ENCODE measurements around the gene ARHGAP45. TPM values are rescaled to one million over a fixed set of nuclear protein-coding genes. Genes with fewer than 3 reads are reported as not detected.

Gene ARHGAP45
- total RNA-seq, 1 experiment from 2014 or later = 45.3 TPM

DNA sequence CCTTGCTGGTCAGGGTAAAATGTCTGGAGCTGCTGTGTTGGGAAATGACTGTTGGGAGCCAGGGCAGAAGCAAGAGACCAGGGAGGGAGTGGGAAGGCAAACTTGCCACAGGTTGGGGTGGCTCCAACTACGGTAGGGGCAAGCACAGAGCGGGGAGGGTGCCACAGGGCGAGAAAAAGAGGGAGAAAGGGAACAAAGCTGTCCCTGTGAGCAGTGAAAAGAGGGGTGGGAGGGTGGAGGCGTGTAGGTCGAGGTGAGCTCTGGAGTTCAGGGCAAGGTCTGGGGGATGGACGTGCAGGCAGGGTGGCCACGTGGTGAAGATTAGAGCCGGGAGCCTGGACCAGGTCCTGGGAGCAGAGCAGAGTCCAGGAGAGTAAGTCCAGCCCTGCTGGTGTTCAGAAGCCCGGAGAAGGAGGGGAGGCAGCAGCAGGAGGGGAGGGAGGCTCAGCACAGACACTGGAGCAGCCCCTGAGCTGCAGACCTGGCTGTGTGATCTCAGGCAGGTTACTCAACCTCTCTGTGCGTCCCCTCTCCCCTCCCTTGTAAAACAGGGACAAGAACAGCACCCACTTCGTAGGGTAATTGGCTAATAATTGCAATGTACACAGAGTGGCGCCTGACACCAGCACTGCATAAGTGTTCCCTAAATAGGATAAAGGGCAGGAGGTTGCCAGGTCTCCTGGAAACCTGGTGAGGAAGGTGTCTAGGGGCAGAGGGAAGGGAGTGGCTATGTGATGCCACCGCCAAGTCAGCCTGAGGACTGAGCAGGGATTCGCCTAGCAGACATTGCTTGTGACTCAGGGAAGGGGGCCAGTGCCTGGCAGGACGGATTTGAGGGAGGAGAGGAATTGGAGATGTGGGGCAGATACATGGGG, 31.4 kb downstream of the ARHGAP45 start:
- peaks cover 48% of the 10 kb centered on the region for H3K4me1 ChIP-seq (ENCODE audit: insufficient read depth, low read length)
- H4K20me1 ChIP-seq (ENCODE audit: low read length) = peaks cover 10% of the 10 kb centered on the region; the same call in 1 of the 2 replicates
- peak overlapping the region; percentile 93 for H3K27ac ChIP-seq (ENCODE audit: low read length)
- H3K27me3 ChIP-seq (ENCODE audit: low read length) = no peaks in the 10 kb centered on the region
- H3K9ac ChIP-seq (ENCODE audit: low read length) = peak overlapping the region; percentile 62; the same call in 1 of the 2 replicates
- peaks cover 4% of the 10 kb centered on the region for H3F3A ChIP-seq (ENCODE audit: low read length, unreplicated experiment)
- DNase-seq = peak; percentile 85
- no TSS peak for BruUV-seq (replicated peaks)
- no peak overlapping the region for H3K4me3 ChIP-seq (ENCODE audit: low read length)
- ATAC-seq = peak; percentile 39
- no peaks in the 10 kb centered on the region for H3K9me2 ChIP-seq (replicated peaks; ENCODE audit: low read length)
- TF ChIP-seq EZH2 (IDR thresholded peaks at IDR 0.05; ENCODE audit: low read length, unreplicated experiment) (no peak), EZH2phosphoT487 (IDR thresholded peaks at IDR 0.05; ENCODE audit: borderline replicate concordance, low read length) (no peak)
- TF ChIP-seq, protein P1, sequence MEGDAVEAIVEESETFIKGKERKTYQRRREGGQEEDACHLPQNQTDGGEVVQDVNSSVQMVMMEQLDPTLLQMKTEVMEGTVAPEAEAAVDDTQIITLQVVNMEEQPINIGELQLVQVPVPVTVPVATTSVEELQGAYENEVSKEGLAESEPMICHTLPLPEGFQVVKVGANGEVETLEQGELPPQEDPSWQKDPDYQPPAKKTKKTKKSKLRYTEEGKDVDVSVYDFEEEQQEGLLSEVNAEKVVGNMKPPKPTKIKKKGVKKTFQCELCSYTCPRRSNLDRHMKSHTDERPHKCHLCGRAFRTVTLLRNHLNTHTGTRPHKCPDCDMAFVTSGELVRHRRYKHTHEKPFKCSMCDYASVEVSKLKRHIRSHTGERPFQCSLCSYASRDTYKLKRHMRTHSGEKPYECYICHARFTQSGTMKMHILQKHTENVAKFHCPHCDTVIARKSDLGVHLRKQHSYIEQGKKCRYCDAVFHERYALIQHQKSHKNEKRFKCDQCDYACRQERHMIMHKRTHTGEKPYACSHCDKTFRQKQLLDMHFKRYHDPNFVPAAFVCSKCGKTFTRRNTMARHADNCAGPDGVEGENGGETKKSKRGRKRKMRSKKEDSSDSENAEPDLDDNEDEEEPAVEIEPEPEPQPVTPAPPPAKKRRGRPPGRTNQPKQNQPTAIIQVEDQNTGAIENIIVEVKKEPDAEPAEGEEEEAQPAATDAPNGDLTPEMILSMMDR (conservative IDR thresholded peaks at IDR 0.05; ENCODE audit: low read depth, low read length) = no peak
- CTCF ChIA-PET = interaction anchor here (0.7 kb wide), 1 partner anchor 100 kb away, joined by 3 read pairs; no protein-coding TSS in a partner anchor
- H3K4me2 ChIP-seq (ENCODE audit: low read length) = peak overlapping the region; percentile 73
- H3K36me3 ChIP-seq (ENCODE audit: low read depth, low read length) = no peaks in the 10 kb centered on the region
- no peaks in the 10 kb centered on the region for H3K9me3 ChIP-seq (ENCODE audit: low read length)
- intact Hi-C loops (cut with micrococcal nuclease) = no loop called here
- POLR2A ChIA-PET (ENCODE audit: unreplicated experiment) = no interaction called here
- H3K79me2 ChIP-seq (ENCODE audit: low read length) = peaks cover 18% of the 10 kb centered on the region
- 0 out of 2 replicates have a peak overlapping the region, but pooled peaks have one; percentile 12 for H2AFZ ChIP-seq (ENCODE audit: low read length)

GRCh38 chr19:1101337-1101698, 34.4 kb downstream of the ARHGAP45 start:
- H3F3A ChIP-seq (ENCODE audit: low read length, unreplicated experiment) = peaks cover 4% of the 10 kb centered on the region
- no peaks in the 10 kb centered on the region for H3K36me3 ChIP-seq (ENCODE audit: low read depth, low read length)
- ChIA-PET CTCF (no interaction called here), POLR2A (ENCODE audit: unreplicated experiment) (no interaction called here)
- H3K27ac ChIP-seq (ENCODE audit: low read length) = peak overlapping the region; percentile 94
- peaks cover 41% of the 10 kb centered on the region for H3K4me1 ChIP-seq (ENCODE audit: insufficient read depth, low read length)
- no peaks in the 10 kb centered on the region for H3K9me3 ChIP-seq (ENCODE audit: low read length)
- no TSS peak for BruUV-seq (replicated peaks)
- peaks cover 6% of the 10 kb centered on the region; the same call in 1 of the 2 replicates for H3K79me2 ChIP-seq (ENCODE audit: low read length)
- no peaks in the 10 kb centered on the region for H3K27me3 ChIP-seq (ENCODE audit: low read length)
- H3K9ac ChIP-seq (ENCODE audit: low read length) = no peak overlapping the region
- intact Hi-C loops (cut with micrococcal nuclease) = loop anchor here (5.0 to 10.0 kb wide), 3 partner anchors 34 to 74 kb away; partner anchors contain the start of genes ARHGAP45, CNN2 and SBNO2
- no peak overlapping the region for H2AFZ ChIP-seq (ENCODE audit: low read length)
- no peak for DNase-seq
- TF ChIP-seq, protein P1 (conservative IDR thresholded peaks at IDR 0.05; ENCODE audit: low read depth, low read length) = no peak
- no peak for TF ChIP-seq EZH2phosphoT487 (IDR thresholded peaks at IDR 0.05; ENCODE audit: borderline replicate concordance, low read length)
- no peak for TF ChIP-seq EZH2 (IDR thresholded peaks at IDR 0.05; ENCODE audit: low read length, unreplicated experiment)
- H3K4me2 ChIP-seq (ENCODE audit: low read length) = peak overlapping the region; percentile 62
- no peak for ATAC-seq
- no peaks in the 10 kb centered on the region for H3K9me2 ChIP-seq (replicated peaks; ENCODE audit: low read length)
- no peaks in the 10 kb centered on the region for H4K20me1 ChIP-seq (ENCODE audit: low read length)
- no peak overlapping the region for H3K4me3 ChIP-seq (ENCODE audit: low read length)
